A673 (cell line): Measurements from ENCODE around the gene SGMS2.

ENCODE experiments used
- EZH2 ChIP-seq: fragments of 200-600 bp; sonication (generic); IDR thresholded peaks from 2 replicates; pipeline ENCODE4 v1.6.1; 2017; ENCODE audit warnings: borderline replicate concordance, low read depth, mild to moderate bottlenecking, mixed read lengths, antibody characterized with exemption, low read length; ENCODE audit not compliant: poor library complexity, severe bottlenecking
- TF ChIP-seq, protein P1 (sequence below): fragments of 300-800, 200-600 bp; sonication (generic); conservative IDR thresholded peaks from 2 replicates; pipeline ENCODE4 v1.5.1; 2017; ENCODE audit warnings: low read depth, mild to moderate bottlenecking, antibody characterized with exemption, low read length, moderate library complexity, mixed read lengths

DNA sequence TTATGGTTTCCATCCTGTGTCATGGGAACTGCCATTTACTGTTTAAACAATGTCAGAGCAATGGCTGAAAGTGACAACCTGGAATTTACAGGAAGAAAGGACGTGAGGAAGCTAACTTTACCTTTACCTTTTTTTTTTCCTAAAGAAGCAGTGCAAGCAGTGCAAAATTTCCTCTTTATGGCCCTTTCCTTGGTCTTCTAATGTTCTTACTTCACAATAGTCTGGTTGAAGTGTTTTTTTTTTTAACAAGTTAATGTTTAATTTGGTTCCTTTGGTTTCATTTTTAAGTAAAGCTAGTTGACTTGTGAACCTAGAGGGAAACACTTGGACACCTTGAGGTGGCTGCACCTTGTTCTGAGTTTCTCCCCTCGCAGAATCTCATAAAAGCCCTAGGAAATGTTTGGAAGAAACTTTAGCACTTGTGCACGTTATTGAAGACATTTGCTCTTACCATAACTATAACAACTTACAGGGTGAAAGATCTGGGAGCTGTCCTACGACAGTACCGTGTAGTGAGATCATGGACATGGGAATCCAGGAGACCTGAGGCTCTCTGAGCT, 1.8 kb downstream of the SGMS2 start:
- TF ChIP-seq, protein P1, sequence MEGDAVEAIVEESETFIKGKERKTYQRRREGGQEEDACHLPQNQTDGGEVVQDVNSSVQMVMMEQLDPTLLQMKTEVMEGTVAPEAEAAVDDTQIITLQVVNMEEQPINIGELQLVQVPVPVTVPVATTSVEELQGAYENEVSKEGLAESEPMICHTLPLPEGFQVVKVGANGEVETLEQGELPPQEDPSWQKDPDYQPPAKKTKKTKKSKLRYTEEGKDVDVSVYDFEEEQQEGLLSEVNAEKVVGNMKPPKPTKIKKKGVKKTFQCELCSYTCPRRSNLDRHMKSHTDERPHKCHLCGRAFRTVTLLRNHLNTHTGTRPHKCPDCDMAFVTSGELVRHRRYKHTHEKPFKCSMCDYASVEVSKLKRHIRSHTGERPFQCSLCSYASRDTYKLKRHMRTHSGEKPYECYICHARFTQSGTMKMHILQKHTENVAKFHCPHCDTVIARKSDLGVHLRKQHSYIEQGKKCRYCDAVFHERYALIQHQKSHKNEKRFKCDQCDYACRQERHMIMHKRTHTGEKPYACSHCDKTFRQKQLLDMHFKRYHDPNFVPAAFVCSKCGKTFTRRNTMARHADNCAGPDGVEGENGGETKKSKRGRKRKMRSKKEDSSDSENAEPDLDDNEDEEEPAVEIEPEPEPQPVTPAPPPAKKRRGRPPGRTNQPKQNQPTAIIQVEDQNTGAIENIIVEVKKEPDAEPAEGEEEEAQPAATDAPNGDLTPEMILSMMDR: no peak
- TF ChIP-seq EZH2: no peak
